Stimulated activated CD8-positive, alpha-beta memory T cell treated with anti-CD3 and anti-CD28 coated beads, Interleukin-7, amount 100 ng/mL, for 4 hours (primary cell): ENCODE data around the gene VPS26B.
"Not testable (repeated sequence)": the region's sequence is repeated elsewhere in the genome, so short reads cannot be mapped to it uniquely, and the experiment has no call there.

ENCODE experiments used
- DNase-seq, 2 donors: peaks; one replicate each; pipeline ENCODE4 v3.0.0-alpha.2; 2020; ENCODE audit warnings: low read depth in 2 of 2

Gene VPS26B

GRCh38 chr11:134281635-134282034, 57.2 kb downstream of the VPS26B start:
- not testable (repeated sequence) for DNase-seq

- no peak for DNase-seq
Observed at GRCh38 chr11:134282121-134283045, 57.9 kb downstream of the VPS26B start.

- DNase-seq, result no peak
Observed at GRCh38 chr11:134283461-134284230, 59.2 kb downstream of the VPS26B start.

GRCh38 chr11:134284349-134284748, 59.9 kb downstream of the VPS26B start:
- DNase-seq, result not testable (repeated sequence)

GRCh38 chr11:134287561-134287960, 63.1 kb downstream of the VPS26B start:
- no peak for DNase-seq

- no peak for DNase-seq
Observed at GRCh38 chr11:134288486-134288885, 64.0 kb downstream of the VPS26B start.

GRCh38 chr11:134289167-134289566, 64.7 kb downstream of the VPS26B start:
- DNase-seq, result no peak

GRCh38 chr11:134289789-134290188, 65.3 kb downstream of the VPS26B start:
- no peak for DNase-seq

GRCh38 chr11:134290646-134291045, 66.2 kb downstream of the VPS26B start:
- DNase-seq, result no peak

GRCh38 chr11:134291196-134291595, 66.7 kb downstream of the VPS26B start:
- no peak for DNase-seq

- DNase-seq, result no peak
Observed at GRCh38 chr11:134292661-134293060, 68.2 kb downstream of the VPS26B start.

GRCh38 chr11:134293119-134294113, 68.9 kb downstream of the VPS26B start:
- DNase-seq, result no peak

GRCh38 chr11:134294664-134295063, 70.2 kb downstream of the VPS26B start:
- DNase-seq, result no peak
